Mesothelial cell of epicardium (in vitro differentiated cells): ENCODE measurements around the gene SRGN. TPM values are rescaled to one million over a fixed set of nuclear protein-coding genes. Genes with fewer than 3 reads are reported as not detected.

Source experiments
- DNase-seq, 2 experiments: peaks; one replicate each; pipeline ENCODE4 v3.0.0; 2021; ENCODE audit warnings: low spot score in 2 of 2; ENCODE audit not compliant: unreplicated experiment in 2 of 2
- H3K27ac Mint-ChIP-seq: 2 replicates; pipeline ENCODE4 v1.8.0; 2021; ENCODE audit warnings: mixed read lengths
- H3K27me3 Mint-ChIP-seq: 2 replicates; pipeline ENCODE4 v1.8.0; 2021; ENCODE audit warnings: low read depth, mixed read lengths
- H3K36me3 Mint-ChIP-seq: 2 replicates; pipeline ENCODE4 v1.8.0; 2021; ENCODE audit warnings: mixed read lengths
- H3K4me1 Mint-ChIP-seq: 2 replicates; pipeline ENCODE4 v1.8.0; 2021; ENCODE audit warnings: mixed read lengths
- H3K4me3 Mint-ChIP-seq: 2 replicates; pipeline ENCODE4 v1.8.0; 2021; ENCODE audit warnings: mild to moderate bottlenecking, moderate library complexity, mixed read lengths
- H3K9me3 Mint-ChIP-seq: 2 replicates; pipeline ENCODE4 v1.8.0; 2021; ENCODE audit warnings: mixed read lengths
- CTCF ChIP-seq: fragments of 200-600 bp; sonication (generic); IDR thresholded peaks from one replicate; pipeline ENCODE4 v1.5.0; 2021; ENCODE audit warnings: antibody characterized with exemption; ENCODE audit not compliant: unreplicated experiment
- total RNA-seq: library from RNA; stranded (reverse); gene quantifications from 3 replicates; pipeline ENCODE4 v1.2.1, GENCODE V29; 2021

SRGN gene
- total RNA-seq, 1 donor from 2014 or later: not detected

- Mint-ChIP-seq H3K4me3 (no peak overlapping the region), H3K36me3 (no peaks in the 10 kb centered on the region), H3K4me1 (no peaks in the 10 kb centered on the region), H3K27me3 (peaks cover 28% of the 10 kb centered on the region), H3K9me3 (no peaks in the 10 kb centered on the region), H3K27ac (no peak overlapping the region)
- TF ChIP-seq CTCF: no peak
- DNase-seq: no peak
These were observed 15.9 kb downstream of the SRGN start for GRCh38 chr10:69103784-69104183.

- Mint-ChIP-seq H3K27ac (no peak overlapping the region), H3K4me3 (no peak overlapping the region), H3K27me3 (peaks cover 31% of the 10 kb centered on the region)
These were observed 17.3 kb downstream of the SRGN start for GRCh38 chr10:69104994-69105790.

DNA sequence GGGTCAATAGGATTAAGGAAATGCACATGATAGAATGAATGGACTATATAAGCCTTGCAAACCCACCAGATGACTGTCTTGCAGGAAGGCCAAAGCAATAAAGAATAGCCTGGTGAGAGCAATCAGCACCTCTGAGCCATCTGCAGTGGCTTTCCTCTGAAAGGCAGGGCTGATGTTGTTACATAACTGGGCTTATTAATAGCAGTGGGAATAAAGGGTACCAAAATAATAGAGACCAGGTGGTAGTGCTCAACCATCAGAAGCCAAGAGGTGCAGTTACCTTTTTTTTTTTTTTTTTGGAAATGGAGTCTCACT is 19.2 kb downstream of the SRGN start:
- no peaks in the 10 kb centered on the region for H3K9me3 Mint-ChIP-seq
- TF ChIP-seq CTCF: no peak
- peaks cover 34% of the 10 kb centered on the region for H3K27me3 Mint-ChIP-seq
- no peaks in the 10 kb centered on the region for H3K36me3 Mint-ChIP-seq
- H3K4me1 Mint-ChIP-seq: no peaks in the 10 kb centered on the region
- DNase-seq: no peak
- no peak overlapping the region for H3K4me3 Mint-ChIP-seq
- no peak overlapping the region for H3K27ac Mint-ChIP-seq

More at GRCh38 chr10:69104994-69105790, 17.3 kb downstream of the SRGN start:
- no peaks in the 10 kb centered on the region for H3K4me1 Mint-ChIP-seq
- no peaks in the 10 kb centered on the region for H3K36me3 Mint-ChIP-seq
- no peak for DNase-seq
- no peak for TF ChIP-seq CTCF
- no peaks in the 10 kb centered on the region for H3K9me3 Mint-ChIP-seq

- Mint-ChIP-seq H3K27ac (no peak overlapping the region), H3K4me1 (no peaks in the 10 kb centered on the region), H3K36me3 (no peaks in the 10 kb centered on the region), H3K9me3 (no peaks in the 10 kb centered on the region), H3K27me3 (peaks cover 32% of the 10 kb centered on the region), H3K4me3 (no peak overlapping the region)
- no peak for TF ChIP-seq CTCF
- no peak for DNase-seq
These were observed 19.8 kb downstream of the SRGN start for GRCh38 chr10:69107699-69108098.

DNA sequence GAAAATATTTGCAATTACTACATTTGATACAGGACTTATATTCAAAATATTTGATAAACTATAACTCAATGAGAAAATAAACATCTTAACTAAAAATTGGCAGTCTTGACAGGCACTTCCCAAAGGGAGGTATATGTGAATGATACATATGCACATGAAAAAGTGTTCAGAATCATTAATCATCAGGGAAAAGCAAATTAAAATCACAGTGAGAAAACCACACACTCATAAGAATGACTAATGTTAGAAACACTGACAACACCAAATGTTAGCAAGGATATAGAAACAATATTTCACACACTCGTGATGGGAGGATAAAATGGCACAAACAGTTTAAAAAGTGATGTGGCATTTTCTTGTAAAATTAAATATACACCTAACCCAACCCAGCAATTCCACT is 32.0 kb downstream of the SRGN start:
- Mint-ChIP-seq H3K36me3 (no peaks in the 10 kb centered on the region), H3K4me1 (peaks cover 5% of the 10 kb centered on the region), H3K4me3 (no peak overlapping the region), H3K27ac (no peak overlapping the region), H3K27me3 (peaks cover 8% of the 10 kb centered on the region), H3K9me3 (no peaks in the 10 kb centered on the region)
- no peak for DNase-seq
- TF ChIP-seq CTCF: no peak
